ENCODE results near the gene PIPOX. TPM values are rescaled to one million over a fixed set of nuclear protein-coding genes. Genes with fewer than 3 reads are reported as not detected.
A peak's percentile ranks its signal among the peaks of the same experiment; 100 is the strongest.

The PIPOX gene
- total and polyA plus RNA-seq, 2 of the 13 experiments (the other 11 are each of a cell fraction or from before 2014, with no cell fraction given), result 87.3 to 154 TPM

GRCh38 chr17:29019475-29020181 is 23.3 kb upstream of the PIPOX start (continued):
- TF ChIP-seq FOXC1 (CRISPR knock-in tag; IDR thresholded peaks at IDR 0.05; ENCODE audit: borderline replicate concordance) (no peak), YY1 (IDR thresholded peaks at IDR 0.05; ENCODE audit: insufficient read depth, insufficient replicate concordance, low read depth, low read length) (no peak), MYC (CRISPR knock-in tag; IDR thresholded peaks at IDR 0.05; ENCODE audit: borderline replicate concordance) (peak; percentile 29; the same call in 1 of the 2 replicates), GABPB1 (CRISPR knock-in tag; IDR thresholded peaks at IDR 0.05) (peak; percentile 32; the same call in 1 of the 2 replicates), LBX2 (CRISPR knock-in tag; IDR thresholded peaks at IDR 0.05; ENCODE audit: borderline replicate concordance) (no peak), ZSCAN9 (CRISPR knock-in tag; IDR thresholded peaks at IDR 0.05; ENCODE audit: borderline replicate concordance) (no peak), ELF4 (CRISPR knock-in tag; IDR thresholded peaks at IDR 0.05; ENCODE audit: borderline replicate concordance) (no peak), ZNF768 (CRISPR knock-in tag; IDR thresholded peaks at IDR 0.05) (peak; percentile 78; the same call in 1 of the 2 replicates), ZNF407 (CRISPR knock-in tag; IDR thresholded peaks at IDR 0.05; ENCODE audit: not compliant biosample characterization) (no peak), NR2F2 (IDR thresholded peaks at IDR 0.05; ENCODE audit: borderline replicate concordance, low read depth) (no peak), FOSL1 (CRISPR knock-in tag; IDR thresholded peaks at IDR 0.05; ENCODE audit: borderline replicate concordance) (no peak)
